GM19468 (cell line): ENCODE results near the gene TAS2R1.

Source experiments
- ATAC-seq: cut with Tn5 transposase; IDR thresholded peaks from one replicate; pipeline ENCODE4 v1.9.1; 2021; ENCODE audit warnings: mild to moderate bottlenecking, moderate library complexity, moderate number of reproducible peaks; ENCODE audit not compliant: unreplicated experiment; ENCODE audit errors: extremely low read depth

The TAS2R1 gene

DNA sequence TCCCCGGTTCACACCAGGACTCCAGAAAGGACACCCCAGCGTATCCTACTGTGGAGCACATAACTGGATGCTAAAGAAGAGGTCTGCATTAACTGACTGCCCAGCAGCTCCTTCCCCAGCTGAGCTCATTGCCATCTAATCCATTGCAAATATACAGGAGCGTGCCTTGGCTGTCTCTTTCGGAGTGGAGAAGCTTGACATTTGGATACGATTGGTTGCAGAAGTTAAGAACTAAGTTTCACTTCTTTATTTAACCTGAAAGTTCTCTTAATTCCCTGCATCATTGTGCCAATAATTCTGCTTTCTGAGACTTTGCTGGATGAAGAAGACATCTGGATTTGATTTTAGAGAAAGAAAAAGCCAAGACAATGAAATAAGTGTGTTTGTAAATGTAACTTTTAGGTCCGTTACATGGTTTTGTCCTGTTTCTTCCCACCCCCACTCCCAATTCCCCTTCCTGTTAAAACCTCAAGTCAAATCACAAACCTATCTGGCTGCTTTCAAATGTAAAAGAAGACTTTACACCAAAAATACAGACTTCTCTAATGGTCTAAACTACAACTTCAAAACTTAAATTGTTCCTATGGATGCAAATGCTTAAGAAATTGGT, 33.9 kb downstream of the TAS2R1 start:
- ATAC-seq = no peak

DNA sequence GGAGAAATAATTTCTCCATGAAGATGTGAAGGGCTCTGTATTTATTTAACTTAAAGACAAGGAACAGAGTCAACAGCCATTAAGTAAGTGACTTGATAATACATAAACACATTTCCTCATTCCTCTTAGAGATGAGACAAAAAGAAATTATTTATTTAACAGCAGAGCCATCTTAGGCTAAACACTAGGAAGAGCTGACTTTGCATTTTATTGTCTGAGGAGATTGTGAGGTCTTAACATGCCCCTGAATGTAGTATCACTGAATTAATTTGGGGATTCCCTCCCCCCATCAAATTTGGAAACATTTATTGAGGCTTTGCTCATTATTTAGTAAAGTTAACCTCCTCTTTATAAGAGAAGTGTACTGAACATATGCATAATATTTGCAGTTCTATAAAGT, 35.2 kb downstream of the TAS2R1 start:
- ATAC-seq = no peak

GRCh38 chr5:9589049-9589835, 40.9 kb downstream of the TAS2R1 start:
- ATAC-seq = no peak

GRCh38 chr5:9588254-9588653, 41.9 kb downstream of the TAS2R1 start:
- no peak for ATAC-seq

DNA sequence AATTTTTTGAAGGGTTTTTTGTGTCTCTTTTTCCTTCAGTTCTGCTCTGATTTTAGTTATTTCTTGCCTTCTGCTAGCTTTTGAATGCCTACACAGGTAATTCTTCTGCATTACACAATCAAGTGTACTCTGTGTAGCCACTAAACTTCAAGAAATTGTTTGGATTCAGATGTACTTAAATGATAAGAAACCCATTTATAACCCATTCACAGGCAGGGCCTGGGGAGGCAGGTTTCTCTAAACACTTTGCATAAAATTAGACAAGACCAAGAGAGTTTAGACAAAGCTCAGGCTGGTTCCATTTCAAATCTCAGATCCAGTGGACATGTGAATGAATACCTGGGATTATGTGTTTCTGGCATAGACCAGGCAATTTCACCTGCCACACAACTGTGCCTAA, 43.0 kb downstream of the TAS2R1 start:
- no peak for ATAC-seq

DNA sequence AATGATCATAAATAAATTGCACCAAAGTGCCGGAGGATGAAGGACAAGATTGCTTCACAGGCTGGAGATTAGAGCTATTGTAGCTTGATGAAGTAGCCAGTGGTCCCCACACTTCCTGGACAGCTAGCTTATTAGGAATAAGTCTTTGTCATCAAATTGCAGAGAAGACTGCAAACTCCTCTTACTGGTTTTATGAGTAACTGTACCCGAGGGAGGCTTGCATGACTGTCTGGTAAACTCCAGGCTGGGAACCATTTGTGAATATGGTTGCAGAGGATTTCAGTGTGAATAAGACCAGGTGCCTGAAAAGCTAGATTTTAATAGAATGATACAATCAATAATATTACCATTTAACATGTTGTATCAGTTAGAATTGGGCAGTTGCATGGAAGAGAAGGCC, 47.7 kb downstream of the TAS2R1 start:
- no peak for ATAC-seq
